Measurements from ENCODE around the gene ATP2C1.

The ATP2C1 gene

GRCh38 chr3:130973406-130973805 lies 79.5 kb downstream of the ATP2C1 start:
- TF ChIP-seq Cebpa-rat (IDR thresholded peaks at IDR 0.05) = no peak
- peaks cover 63% of the 10 kb centered on the region for H3K36me3 ChIP-seq

GRCh38 chr3:130974201-130974600 lies 80.3 kb downstream of the ATP2C1 start:
- no peaks in the 10 kb centered on the region for H3K27me3 ChIP-seq
- H3K36me3 ChIP-seq = peaks cover 58% of the 10 kb centered on the region

More at GRCh38 chr3:130973406-130973805, 79.5 kb downstream of the ATP2C1 start:
- no peak overlapping the region for H3K4me3 ChIP-seq
- no peaks in the 10 kb centered on the region for H3K4me1 ChIP-seq
- H3K27ac ChIP-seq = no peak overlapping the region
- no peaks in the 10 kb centered on the region for H3K27me3 ChIP-seq
- no peak overlapping the region for H3K4me2 ChIP-seq
- no peak overlapping the region for H3K9ac ChIP-seq
- H3K9me3 ChIP-seq = peaks cover 5% of the 10 kb centered on the region; the same call in 1 of the 2 replicates
- no peaks in the 10 kb centered on the region for H4K20me1 ChIP-seq

GRCh38 chr3:130975251-130975650 lies 81.4 kb downstream of the ATP2C1 start:
- H3K27me3 ChIP-seq = no peaks in the 10 kb centered on the region
- H3K27ac ChIP-seq = no peak overlapping the region
- H3K9me3 ChIP-seq = peaks cover 5% of the 10 kb centered on the region; the same call in 1 of the 2 replicates
- peaks cover 52% of the 10 kb centered on the region for H3K36me3 ChIP-seq
- no peak overlapping the region for H3K9ac ChIP-seq
- TF ChIP-seq Cebpa-rat (IDR thresholded peaks at IDR 0.05) = no peak
- no peak overlapping the region for H3K4me3 ChIP-seq
- H3K4me1 ChIP-seq = no peaks in the 10 kb centered on the region
- H3K4me2 ChIP-seq = no peak overlapping the region
- no peaks in the 10 kb centered on the region for H4K20me1 ChIP-seq

More at GRCh38 chr3:130974201-130974600, 80.3 kb downstream of the ATP2C1 start:
- Histone ChIP-seq H3K4me2 (no peak overlapping the region), H4K20me1 (no peaks in the 10 kb centered on the region), H3K9me3 (peaks cover 5% of the 10 kb centered on the region; the same call in 1 of the 2 replicates), H3K9ac (no peak overlapping the region), H3K4me3 (no peak overlapping the region), H3K27ac (no peak overlapping the region), H3K4me1 (no peaks in the 10 kb centered on the region)
- TF ChIP-seq Cebpa-rat (IDR thresholded peaks at IDR 0.05) = no peak

- H3K4me2 ChIP-seq = no peak overlapping the region
- H3K9me3 ChIP-seq = peaks cover 5% of the 10 kb centered on the region; the same call in 1 of the 2 replicates
- H3K27ac ChIP-seq = no peak overlapping the region
- no peaks in the 10 kb centered on the region for H3K4me1 ChIP-seq
- no peak overlapping the region for H3K4me3 ChIP-seq
- H4K20me1 ChIP-seq = no peaks in the 10 kb centered on the region
- no peak for TF ChIP-seq Cebpa-rat (IDR thresholded peaks at IDR 0.05)
- H3K36me3 ChIP-seq = peaks cover 39% of the 10 kb centered on the region
- H3K27me3 ChIP-seq = no peaks in the 10 kb centered on the region
- H3K9ac ChIP-seq = no peak overlapping the region
These were observed 82.8 kb downstream of the ATP2C1 start for GRCh38 chr3:130976706-130977105.

- no peak overlapping the region for H3K4me3 ChIP-seq
- H3K4me2 ChIP-seq = no peak overlapping the region
- no peak for TF ChIP-seq Cebpa-rat (IDR thresholded peaks at IDR 0.05)
- no peaks in the 10 kb centered on the region for H3K27me3 ChIP-seq
- H3K9ac ChIP-seq = no peak overlapping the region
- H3K36me3 ChIP-seq = peaks cover 30% of the 10 kb centered on the region; the same call in 1 of the 2 replicates
- no peaks in the 10 kb centered on the region for H4K20me1 ChIP-seq
- no peak overlapping the region for H3K27ac ChIP-seq
- H3K9me3 ChIP-seq = no peaks in the 10 kb centered on the region
- H3K4me1 ChIP-seq = no peaks in the 10 kb centered on the region
These were observed 85.2 kb downstream of the ATP2C1 start for GRCh38 chr3:130979117-130979516.

GRCh38 chr3:130981469-130981868 lies 87.6 kb downstream of the ATP2C1 start:
- H3K4me1 ChIP-seq = no peaks in the 10 kb centered on the region
- H3K27me3 ChIP-seq = no peaks in the 10 kb centered on the region
- no peak overlapping the region for H3K9ac ChIP-seq
- peaks cover 13% of the 10 kb centered on the region; the same call in 1 of the 2 replicates for H3K36me3 ChIP-seq
- no peak overlapping the region for H3K4me3 ChIP-seq
- no peak overlapping the region for H3K4me2 ChIP-seq
- H3K27ac ChIP-seq = no peak overlapping the region
- no peaks in the 10 kb centered on the region for H4K20me1 ChIP-seq
- no peak for TF ChIP-seq Cebpa-rat (IDR thresholded peaks at IDR 0.05)
- no peaks in the 10 kb centered on the region for H3K9me3 ChIP-seq

- TF ChIP-seq Cebpa-rat (IDR thresholded peaks at IDR 0.05) = no peak
- Histone ChIP-seq H3K9me3 (no peaks in the 10 kb centered on the region; the same call in 1 of the 2 replicates), H3K27me3 (no peaks in the 10 kb centered on the region), H3K4me1 (no peaks in the 10 kb centered on the region), H3K4me3 (no peak overlapping the region), H3K27ac (no peak overlapping the region), H4K20me1 (no peaks in the 10 kb centered on the region), H3K36me3 (peaks cover 40% of the 10 kb centered on the region), H3K9ac (no peak overlapping the region), H3K4me2 (no peak overlapping the region)
These were observed 96.4 kb downstream of the ATP2C1 start for GRCh38 chr3:130990282-130990681.

- Histone ChIP-seq H3K4me2 (no peak overlapping the region), H3K27ac (no peak overlapping the region), H3K4me1 (no peaks in the 10 kb centered on the region), H3K36me3 (peaks cover 46% of the 10 kb centered on the region), H3K27me3 (no peaks in the 10 kb centered on the region), H3K9ac (no peak overlapping the region), H3K4me3 (no peak overlapping the region), H3K9me3 (no peaks in the 10 kb centered on the region; the same call in 1 of the 2 replicates), H4K20me1 (no peaks in the 10 kb centered on the region)
- TF ChIP-seq Cebpa-rat (IDR thresholded peaks at IDR 0.05) = no peak
These were observed 97.2 kb downstream of the ATP2C1 start for GRCh38 chr3:130991126-130991525.

- H3K9ac ChIP-seq = no peak overlapping the region
- no peaks in the 10 kb centered on the region for H3K27me3 ChIP-seq
- H3K9me3 ChIP-seq = no peaks in the 10 kb centered on the region; the same call in 1 of the 2 replicates
- H4K20me1 ChIP-seq = no peaks in the 10 kb centered on the region
- H3K36me3 ChIP-seq = peaks cover 51% of the 10 kb centered on the region
- TF ChIP-seq Cebpa-rat (IDR thresholded peaks at IDR 0.05) = no peak
- no peak overlapping the region for H3K27ac ChIP-seq
- H3K4me1 ChIP-seq = no peaks in the 10 kb centered on the region
- H3K4me2 ChIP-seq = no peak overlapping the region
- H3K4me3 ChIP-seq = no peak overlapping the region
These were observed 98.5 kb downstream of the ATP2C1 start for GRCh38 chr3:130992344-130992743.

GRCh38 chr3:130997289-130997688 lies 103.4 kb downstream of the ATP2C1 start:
- no peaks in the 10 kb centered on the region for H3K27me3 ChIP-seq
- no peaks in the 10 kb centered on the region for H3K9me3 ChIP-seq
- H3K9ac ChIP-seq = no peak overlapping the region
- H3K4me1 ChIP-seq = no peaks in the 10 kb centered on the region
- H3K36me3 ChIP-seq = peaks cover 51% of the 10 kb centered on the region
- H4K20me1 ChIP-seq = no peaks in the 10 kb centered on the region
- H3K4me2 ChIP-seq = no peak overlapping the region
- no peak overlapping the region for H3K4me3 ChIP-seq
- no peak overlapping the region for H3K27ac ChIP-seq
- no peak for TF ChIP-seq Cebpa-rat (IDR thresholded peaks at IDR 0.05)

GRCh38 chr3:131001071-131001470 lies 107.2 kb downstream of the ATP2C1 start:
- no peak overlapping the region for H3K4me3 ChIP-seq
- H3K9me3 ChIP-seq = no peaks in the 10 kb centered on the region
- H3K4me1 ChIP-seq = no peaks in the 10 kb centered on the region
- no peak overlapping the region for H3K4me2 ChIP-seq
- no peaks in the 10 kb centered on the region for H4K20me1 ChIP-seq
- H3K27me3 ChIP-seq = no peaks in the 10 kb centered on the region
- no peak for TF ChIP-seq Cebpa-rat (IDR thresholded peaks at IDR 0.05)
- H3K9ac ChIP-seq = no peak overlapping the region
- no peak overlapping the region for H3K27ac ChIP-seq
- peaks cover 55% of the 10 kb centered on the region for H3K36me3 ChIP-seq
